H1 (cell line): Measurements from ENCODE around the gene CCDC152. TPM values are rescaled to one million over a fixed set of nuclear protein-coding genes. Genes with fewer than 3 reads are reported as not detected.

Source experiments
- CTCF ChIA-PET: fragments of 300-600 bp; sonication (Branson Sonifier 250); formaldehyde crosslinking; loops from one replicate; lab custom pipeline; 2021; ENCODE audit not compliant: partially characterized antibody; lab: Charles Lee
- POLR2A ChIA-PET: fragments of 300-600 bp; sonication (Branson Sonifier 250); formaldehyde crosslinking; loops from one replicate; lab custom pipeline; 2021; ENCODE audit warnings: inconsistent platforms; ENCODE audit not compliant: partially characterized antibody; lab: Charles Lee
- DNase-seq, 2 experiments: peaks; one replicate each; pipeline versions ENCODE4 v3.0.0 to v3.0.0-alpha.2; 2010 to 2022; ENCODE audit warnings: low spot score in 2 of 2, low read depth in 1 of 2, mixed read lengths in 1 of 2
- FAIRE-seq: peaks from 2 replicates; lab custom pipeline; 2011; peaks lifted over from hg19 to GRCh38; lab: Jason Lieb, UNC
- H2AFZ ChIP-seq: 2 replicates; pipeline ENCODE4 v1.8.1; 2012; ENCODE audit warnings: low read length, inconsistent platforms
- H2AK5ac ChIP-seq: 2 replicates; pipeline ENCODE4 v1.6.1; 2013; ENCODE audit warnings: low read depth, low read length
- H2BK120ac ChIP-seq: replicated peaks from 2 replicates; pipeline ENCODE3; 2013; ENCODE audit warnings: low read depth, low read length, inconsistent platforms
- H2BK12ac ChIP-seq: 2 replicates; pipeline ENCODE4 v1.6.1; 2013; ENCODE audit warnings: low read depth, low read length
- H2BK15ac ChIP-seq: 2 replicates; pipeline ENCODE4 v1.6.1; 2013; ENCODE audit warnings: low read length
- H2BK20ac ChIP-seq: 2 replicates; pipeline ENCODE4 v1.6.1; 2013; ENCODE audit warnings: low read length
- H2BK5ac ChIP-seq: 2 replicates; pipeline ENCODE4 v1.6.1; 2013; ENCODE audit warnings: low read depth, low read length
- H3K14ac ChIP-seq: 2 replicates; pipeline ENCODE4 v1.6.1; 2013; ENCODE audit warnings: inconsistent platforms; ENCODE audit not compliant: insufficient read length
- H3K18ac ChIP-seq: 2 replicates; pipeline ENCODE4 v1.6.1; 2013; ENCODE audit warnings: low read length; ENCODE audit errors: extremely low read depth
- H3K23ac ChIP-seq: 2 replicates; pipeline ENCODE4 v1.6.1; 2013; ENCODE audit warnings: inconsistent platforms; ENCODE audit not compliant: insufficient read length
- H3K23me2 ChIP-seq: 2 replicates; pipeline ENCODE4 v1.6.1; 2013; ENCODE audit warnings: low read depth, low read length
- H3K27ac ChIP-seq: 2 replicates; pipeline ENCODE4 v1.6.1; 2011; ENCODE audit warnings: low read depth, low read length, inconsistent platforms
- H3K27me3 ChIP-seq, 4 experiments: replicated peaks in 1 of 4; 1 replicate in 1 of 4; 2 replicates in 3 of 4; pipeline versions ENCODE4 v1.6.1 to v1.8.1; 2011 to 2013; ENCODE audit warnings: low read length in 3 of 4, mild to moderate bottlenecking in 3 of 4, inconsistent platforms in 2 of 4, mixed read lengths in 2 of 4, moderate library complexity in 1 of 4; ENCODE audit not compliant: control insufficient read depth in 3 of 4, insufficient read depth in 3 of 4; ENCODE audit errors: extremely low read depth in 1 of 4
- H3K36me3 ChIP-seq, 4 experiments: 2 replicates each; pipeline versions ENCODE4 v1.6.1 to v1.8.1; 2011 to 2013; ENCODE audit warnings: mild to moderate bottlenecking in 4 of 4, low read length in 3 of 4, moderate library complexity in 2 of 4, control low read depth in 1 of 4, inconsistent platforms in 1 of 4; ENCODE audit not compliant: insufficient read depth in 4 of 4, control insufficient read depth in 2 of 4
- H3K4ac ChIP-seq: replicated peaks from 2 replicates; pipeline ENCODE3; 2013; ENCODE audit warnings: low read length, low read depth, mixed read lengths, inconsistent platforms; ENCODE audit not compliant: insufficient read length
- H3K4me1 ChIP-seq, 4 experiments: replicated peaks in 1 of 4; 1 replicate in 1 of 4; 2 replicates in 3 of 4; pipeline versions ENCODE4 v1.6.1 to v1.8.1; 2011 to 2013; ENCODE audit warnings: low read length in 3 of 4, inconsistent platforms in 2 of 4, mixed read lengths in 1 of 4; ENCODE audit not compliant: insufficient read depth in 4 of 4, control insufficient read depth in 3 of 4
- H3K4me2 ChIP-seq, 2 experiments: 2 replicates each; pipeline versions ENCODE4 v1.6.1 to v1.8.1; 2011 to 2013; ENCODE audit warnings: low read depth in 2 of 2, low read length in 2 of 2, control low read depth in 1 of 2, inconsistent platforms in 1 of 2, mild to moderate bottlenecking in 1 of 2; ENCODE audit not compliant: insufficient read depth in 1 of 2
- H3K4me3 ChIP-seq, 4 experiments: fragments of 200-600, 300-600 bp in 1 of 4; sonication (generic), shearing (Covaris generic), sonication (Bioruptor Twin) in 1 of 4; 2 replicates each; pipeline versions ENCODE4 v1.5.1 to v1.8.1; 2011 to 2016; ENCODE audit warnings: low read length in 4 of 4, low read depth in 3 of 4, control low read depth in 2 of 4, inconsistent platforms in 2 of 4, mild to moderate bottlenecking in 2 of 4, mixed read lengths in 1 of 4, moderate library complexity in 1 of 4; ENCODE audit not compliant: insufficient read depth in 2 of 4; ENCODE audit errors: extremely low read depth in 1 of 4
- H3K56ac ChIP-seq: replicated peaks from 2 replicates; pipeline ENCODE3; 2013; ENCODE audit warnings: low read depth, mild to moderate bottlenecking, mixed read lengths, low read length, inconsistent platforms; ENCODE audit not compliant: insufficient read length
- H3K79me1 ChIP-seq: 2 replicates; pipeline ENCODE4 v1.6.1; 2013; ENCODE audit warnings: low read depth, low read length, control low read depth
- H3K79me2 ChIP-seq, 2 experiments: 2 replicates each; pipeline versions ENCODE4 v1.6.1 to v1.8.1; 2012 to 2013; ENCODE audit warnings: low read length in 2 of 2, mild to moderate bottlenecking in 2 of 2, inconsistent platforms in 1 of 2; ENCODE audit not compliant: insufficient read depth in 2 of 2, control insufficient read depth in 1 of 2
- H3K9ac ChIP-seq, 4 experiments: replicated peaks in 1 of 4; 1 replicate in 1 of 4; 2 replicates in 3 of 4; pipeline versions ENCODE4 v1.6.1 to v1.8.1; 2011 to 2013; ENCODE audit warnings: low read depth in 3 of 4, low read length in 3 of 4, control low read depth in 2 of 4, mild to moderate bottlenecking in 2 of 4, moderate library complexity in 2 of 4, inconsistent platforms in 1 of 4; ENCODE audit errors: extremely low read depth in 1 of 4
- H3K9me3 ChIP-seq, 2 experiments: 2 replicates each; pipeline versions ENCODE4 v1.6.1 to v1.8.1; 2012 to 2013; ENCODE audit warnings: mild to moderate bottlenecking in 2 of 2, moderate library complexity in 2 of 2, control low read depth in 1 of 2, inconsistent platforms in 1 of 2, low read depth in 1 of 2, low read length in 1 of 2, mixed read lengths in 1 of 2; ENCODE audit not compliant: insufficient read depth in 2 of 2
- H4K20me1 ChIP-seq, 2 experiments: replicated peaks in 1 of 2; 2 replicates each; pipeline versions ENCODE3 to v1.8.1; 2011 to 2013; ENCODE audit warnings: inconsistent platforms in 2 of 2, low read length in 2 of 2, mild to moderate bottlenecking in 1 of 2; ENCODE audit not compliant: insufficient read depth in 2 of 2, control insufficient read depth in 1 of 2
- H4K5ac ChIP-seq: 2 replicates; pipeline ENCODE4 v1.6.1; 2013; ENCODE audit warnings: low read length, low read depth, mixed read lengths, inconsistent platforms; ENCODE audit not compliant: insufficient read length
- H4K8ac ChIP-seq: 2 replicates; pipeline ENCODE4 v1.8.0; 2013; ENCODE audit warnings: mild to moderate bottlenecking, moderate library complexity, low read length, inconsistent platforms; ENCODE audit not compliant: insufficient read depth; ENCODE audit errors: extremely low read depth
- H4K91ac ChIP-seq: replicated peaks from 2 replicates; pipeline ENCODE3; 2013; ENCODE audit warnings: low read length, mixed read lengths, inconsistent platforms; ENCODE audit not compliant: insufficient read length
- ASH2L ChIP-seq: fragments of 200-600, 300-600 bp; sonication (generic); IDR thresholded peaks from one replicate; pipeline ENCODE4 v1.7.1; 2017; ENCODE audit warnings: low read length
- BACH1 ChIP-seq: IDR thresholded peaks from 2 replicates; pipeline ENCODE4 v1.6.1; 2012; ENCODE audit warnings: low read length, improper control_type of control experiment
- BRCA1 ChIP-seq: IDR thresholded peaks from 2 replicates; pipeline ENCODE4 v1.6.1; 2012; ENCODE audit warnings: low read depth, low read length, improper control_type of control experiment
- EP300 ChIP-seq, 2 experiments: IDR thresholded peaks; 1 replicate in 1 of 2; 2 replicates in 1 of 2; pipeline ENCODE4 v1.6.1; 2011 to 2012; ENCODE audit warnings: low read depth in 2 of 2, low read length in 2 of 2, mild to moderate bottlenecking in 2 of 2, borderline replicate concordance in 1 of 2, inconsistent platforms in 1 of 2, moderate library complexity in 1 of 2
- KDM1A ChIP-seq: fragments of 200-600, 300-600 bp; sonication (generic); IDR thresholded peaks from 2 replicates; pipeline ENCODE4 v1.7.1; 2016; ENCODE audit warnings: mild to moderate bottlenecking, low read length, borderline replicate concordance
- RBBP5 ChIP-seq: IDR thresholded peaks from 2 replicates; pipeline ENCODE4 v1.7.1; 2012; ENCODE audit warnings: low read depth, mild to moderate bottlenecking, inconsistent platforms, low read length, moderate library complexity, borderline replicate concordance
- RFX5 ChIP-seq: IDR thresholded peaks from 2 replicates; pipeline ENCODE4 v1.6.1; 2011; ENCODE audit warnings: low read depth, low read length, improper control_type of control experiment, borderline replicate concordance
- SUZ12 ChIP-seq: fragments of 200-600 bp; sonication (generic); IDR thresholded peaks from 2 replicates; pipeline ENCODE4 v1.6.1; 2012; ENCODE audit warnings: mild to moderate bottlenecking, inconsistent platforms, low read length, moderate library complexity, mixed read lengths
- TBP ChIP-seq: IDR thresholded peaks from 2 replicates; pipeline ENCODE4 v1.6.1; 2011; ENCODE audit warnings: low read depth, low read length, improper control_type of control experiment
- USF2 ChIP-seq: IDR thresholded peaks from 2 replicates; pipeline ENCODE4 v1.6.1; 2011; ENCODE audit warnings: low read length, improper control_type of control experiment
- YY1 ChIP-seq: IDR thresholded peaks from 2 replicates; pipeline ENCODE4 v1.6.1; 2011; ENCODE audit warnings: low read depth, mild to moderate bottlenecking, low read length
- ZNF274 ChIP-seq: IDR thresholded peaks from 2 replicates; pipeline ENCODE4 v1.7.0; 2012; ENCODE audit warnings: low read length, borderline replicate concordance; ENCODE audit errors: extremely low read depth
- WGBS, 2 experiments: shearing (Covaris generic) in 1 of 2; methylation state at CpG; one replicate each; pipeline versions ENCODE4 v1.1.6 to v1.1.7; 2013 to 2015; ENCODE audit warnings: low lambda C conversion rate in 2 of 2, mixed read lengths in 2 of 2, inconsistent platforms in 1 of 2, low coverage in 1 of 2, missing lambda C conversion rate in 1 of 2; ENCODE audit not compliant: insufficient replicate concordance in 2 of 2, insufficient coverage in 1 of 2, insufficient read length in 1 of 2; ENCODE audit errors: extremely low coverage in 1 of 2, missing lambda C conversion rate in 1 of 2; 5-methylcytosine and 5-hydroxymethylcytosine counted together
- polyA plus RNA-seq, 7 experiments: library from polyadenylated mRNA; depleted of rRNA in 3 of 7; stranded (reverse) in 5 of 7; unstranded in 2 of 7; fragments of >200 nt in 5 of 7; fragments of 200-250 nt in 2 of 7; gene quantifications; 1 replicate in 5 of 7; 2 replicates in 1 of 7; 4 replicates in 1 of 7; pipeline versions ENCODE4 v1.2.1 to v1.2.3, GENCODE V29; 2011 to 2013; ENCODE audit warnings: missing spikeins in 2 of 7, mixed read lengths in 2 of 7
- total RNA-seq: library from RNA; stranded (reverse); fragmentation: NEBNext Ultra II Directional; extraction: Animal tissue kit (Norgen Biotek cat#: 25700); gene quantifications from 2 replicates; pipeline ENCODE4 v1.2.1, GENCODE V29; 2021

The CCDC152 gene
- total and polyA plus RNA-seq, 2 of the 8 experiments (the other 6 are each of a cell fraction or from before 2014, with no cell fraction given): 2.6 to 9.5 TPM

GRCh38 chr5:42720251-42720650 is 36.4 kb upstream of the CCDC152 start:
- ChIA-PET CTCF (interaction anchor here (1.2 kb wide), 1 partner anchor 169 kb away, joined by 4 read pairs; no protein-coding TSS in a partner anchor), POLR2A (no interaction called here)
- Histone ChIP-seq H3K4me1 (no peaks in the 10 kb centered on the region), H4K5ac (no peak overlapping the region), H2BK20ac (no peak overlapping the region), H3K4me3 (no peak overlapping the region), H3K79me2 (no peaks in the 10 kb centered on the region), H3K9me3 (no peaks in the 10 kb centered on the region), H2BK12ac (no peak overlapping the region), H2AK5ac (no peak overlapping the region), H3K4ac (no peak overlapping the region), H2BK120ac (no peak overlapping the region), H4K20me1 (no peaks in the 10 kb centered on the region), H3K23ac (no peak overlapping the region), H4K91ac (no peak overlapping the region), H2BK15ac (no peak overlapping the region), H3K9ac (no peak overlapping the region), H3K4me2 (no peak overlapping the region), H2BK5ac (no peak overlapping the region), H3K27ac (no peak overlapping the region), H2AFZ (no peak overlapping the region), H3K56ac (no peak overlapping the region), H3K36me3 (no peaks in the 10 kb centered on the region), H3K14ac (no peak overlapping the region), H3K18ac (no peak overlapping the region), H3K23me2 (no peaks in the 10 kb centered on the region), H3K79me1 (no peaks in the 10 kb centered on the region), H4K8ac (no peak overlapping the region), H3K27me3 (no peaks in the 10 kb centered on the region)
- 92% methylated on average over 6 of the region's 6 CpGs; no CpG with 5 or more reads in 1 of the 2 experiments for WGBS, 2 experiments
- FAIRE-seq: no peak
- no peak for DNase-seq
- TF ChIP-seq RFX5 (no peak), ZNF274 (no peak), BACH1 (no peak), YY1 (no peak), EP300 (IDR thresholded peaks at IDR 0.05; ENCODE audit: borderline replicate concordance in 1 of 2, low read depth in 2 of 2, low read length in 2 of 2) (no peak), SUZ12 (no peak), USF2 (no peak), TBP (no peak), BRCA1 (no peak), RBBP5 (no peak), ASH2L (no peak), KDM1A (no peak)
